Smooth muscle cell (in vitro differentiated cells): ENCODE measurements around the gene JPT1. TPM values are rescaled to one million over a fixed set of nuclear protein-coding genes. Genes with fewer than 3 reads are reported as not detected.

Experiments used
- DNase-seq: peaks from one replicate; lab custom pipeline; 2025; ENCODE audit not compliant: unreplicated experiment; lab: John Stamatoyannopoulos, UW
- H2AFZ ChIP-seq: fragments of 200-600 bp; sonication (generic); 2 replicates; pipeline ENCODE4 v1.6.0; 2016; ENCODE audit warnings: antibody characterized with exemption, low read depth, mild to moderate bottlenecking
- H3F3A ChIP-seq: fragments of 200-600 bp; sonication (generic); 2 replicates; pipeline ENCODE4 v1.6.0; 2017; ENCODE audit warnings: antibody characterized with exemption, low read depth
- H3K27ac ChIP-seq: fragments of 200-600 bp; sonication (generic); 2 replicates; pipeline ENCODE4 v1.5.1; 2016; ENCODE audit warnings: low read depth, mild to moderate bottlenecking
- H3K27me3 ChIP-seq: fragments of 200-600 bp; sonication (generic); 2 replicates; pipeline ENCODE4 v1.6.1; 2016; ENCODE audit warnings: low read depth, mild to moderate bottlenecking
- H3K36me3 ChIP-seq: fragments of 200-600 bp; sonication (generic); 2 replicates; pipeline ENCODE4 v1.5.1; 2016; ENCODE audit warnings: low read depth
- H3K4me1 ChIP-seq: fragments of 200-600 bp; sonication (generic); 2 replicates; pipeline ENCODE4 v1.5.1; 2016; ENCODE audit warnings: low read depth
- H3K4me2 ChIP-seq: fragments of 200-600 bp; sonication (generic); 2 replicates; pipeline ENCODE4 v1.6.0; 2016; ENCODE audit warnings: mild to moderate bottlenecking
- H3K4me3 ChIP-seq: fragments of 200-600 bp; sonication (generic); 2 replicates; pipeline ENCODE4 v1.5.1; 2016; ENCODE audit warnings: mild to moderate bottlenecking
- H3K79me2 ChIP-seq: fragments of 200-600 bp; sonication (generic); 2 replicates; pipeline ENCODE4 v1.6.0; 2016; ENCODE audit warnings: low read depth, mild to moderate bottlenecking
- H3K9ac ChIP-seq: fragments of 200-600 bp; sonication (generic); 2 replicates; pipeline ENCODE4 v1.6.0; 2016; ENCODE audit warnings: low read depth
- H3K9me3 ChIP-seq: fragments of 200-600 bp; sonication (generic); replicated peaks from 2 replicates; pipeline ENCODE4 v1.5.1; 2016; ENCODE audit warnings: low read depth
- H4K20me1 ChIP-seq: fragments of 200-600 bp; sonication (generic); 2 replicates; pipeline ENCODE4 v1.6.0; 2016; ENCODE audit warnings: low read depth
- CTCF ChIP-seq: fragments of 200-600 bp; sonication (generic); IDR thresholded peaks from 2 replicates; pipeline ENCODE4 v1.5.1; 2017; ENCODE audit warnings: borderline replicate concordance, mild to moderate bottlenecking, antibody characterized with exemption; ENCODE audit not compliant: insufficient read depth, poor library complexity, severe bottlenecking
- WGBS: methylation state at CpG from one replicate; pipeline ENCODE4 v1.1.7; 2016; ENCODE audit warnings: low lambda C conversion rate; 5-methylcytosine and 5-hydroxymethylcytosine counted together
- polyA plus RNA-seq: library from polyadenylated mRNA; unstranded; fragments of >200 nt; fragmentation: Nextera tagmentation; extraction: Ambion mirVana; gene quantifications from 2 replicates; pipeline ENCODE4 v1.2.1, GENCODE V29; 2016
- total RNA-seq: library from RNA; depleted of rRNA; stranded (reverse); fragments of >200 nt; gene quantifications from 2 replicates; pipeline ENCODE4 v1.2.3, GENCODE V29; 2014

JPT1 gene
- total and polyA plus RNA-seq, 2 experiments from 2014 or later = 103 to 240 TPM

- peak; percentile 52 for DNase-seq
- Histone ChIP-seq H3F3A (no peaks in the 10 kb centered on the region), H3K9me3 (no peaks in the 10 kb centered on the region), H3K27ac (no peak overlapping the region), H3K36me3 (no peaks in the 10 kb centered on the region), H3K9ac (no peak overlapping the region), H3K4me3 (peak overlapping the region; percentile 29), H3K4me2 (peak overlapping the region; percentile 75), H3K79me2 (peaks cover 3% of the 10 kb centered on the region), H3K27me3 (no peaks in the 10 kb centered on the region), H3K4me1 (peaks cover 3% of the 10 kb centered on the region), H4K20me1 (no peaks in the 10 kb centered on the region), H2AFZ (no peak overlapping the region)
- TF ChIP-seq CTCF = peak; percentile 92
- 31% methylated on average over 22 of the region's 22 CpGs for WGBS
Measured at GRCh38 chr17:75113798-75114551, 40.3 kb downstream of the JPT1 start.

- 97% methylated on average over 7 of the region's 7 CpGs for WGBS
Measured at GRCh38 chr17:75111777-75112335, 42.5 kb downstream of the JPT1 start.

GRCh38 chr17:75110234-75110937 lies 43.9 kb downstream of the JPT1 start:
- H4K20me1 ChIP-seq = no peaks in the 10 kb centered on the region
- peak overlapping the region; percentile 42 for H2AFZ ChIP-seq
- WGBS = 34% methylated on average over 33 of the region's 40 CpGs
- H3K4me2 ChIP-seq = peak overlapping the region; percentile 89
- no peak for TF ChIP-seq CTCF
- no peaks in the 10 kb centered on the region for H3K27me3 ChIP-seq
- H3K4me3 ChIP-seq = peak overlapping the region; percentile 68
- DNase-seq = no peak
- no peak overlapping the region for H3K27ac ChIP-seq
- peaks cover 3% of the 10 kb centered on the region for H3K79me2 ChIP-seq
- peaks cover 3% of the 10 kb centered on the region for H3K4me1 ChIP-seq
- no peaks in the 10 kb centered on the region for H3K36me3 ChIP-seq
- H3K9ac ChIP-seq = peak overlapping the region; percentile 14
- no peaks in the 10 kb centered on the region for H3F3A ChIP-seq
- H3K9me3 ChIP-seq = no peaks in the 10 kb centered on the region

More at GRCh38 chr17:75111777-75112335, 42.5 kb downstream of the JPT1 start:
- Histone ChIP-seq H3K27ac (no peak overlapping the region), H3K79me2 (peaks cover 3% of the 10 kb centered on the region), H3K4me2 (no peak overlapping the region), H2AFZ (no peak overlapping the region), H3K4me3 (no peak overlapping the region), H3K9me3 (no peaks in the 10 kb centered on the region), H3K27me3 (no peaks in the 10 kb centered on the region), H3K36me3 (no peaks in the 10 kb centered on the region), H3K4me1 (peaks cover 3% of the 10 kb centered on the region), H4K20me1 (no peaks in the 10 kb centered on the region), H3K9ac (no peak overlapping the region), H3F3A (no peaks in the 10 kb centered on the region)
- DNase-seq = no peak
- TF ChIP-seq CTCF = no peak
